Activated CD8-positive, alpha-beta T cell treated with anti-CD3 and anti-CD28 coated beads for 36 hours (primary cell): ENCODE results near the gene PRDX3. TPM values are rescaled to one million over a fixed set of nuclear protein-coding genes. Genes with fewer than 3 reads are reported as not detected.

Experiments used
- ATAC-seq: fragments of 200-7000 bp; cut with Tn5 transposase; one replicate; pipeline ENCODE4 v1.10.0; 2021; ENCODE audit warnings: mild to moderate bottlenecking, moderate library complexity
- CTCF ChIA-PET: fragments of 350-600 bp; sonication (Branson Sonifier 250); formaldehyde crosslinking; loops from one replicate; lab custom pipeline; 2021; ENCODE audit warnings: antibody characterized with exemption; lab: Charles Lee
- POLR2A ChIA-PET: fragments of 350-600 bp; sonication (Branson Sonifier 250); formaldehyde crosslinking; loops from one replicate; lab custom pipeline; 2021; ENCODE audit warnings: antibody characterized with exemption; lab: Charles Lee
- DNase-seq: peaks from one replicate; pipeline ENCODE4 v3.0.0-alpha.2; 2020
- H3K27ac Mint-ChIP-seq: one replicate; pipeline ENCODE4 v1.8.0; 2021; ENCODE audit warnings: mild to moderate bottlenecking, mixed read lengths
- H3K27me3 Mint-ChIP-seq: one replicate; pipeline ENCODE4 v1.8.0; 2021; ENCODE audit warnings: mixed read lengths
- H3K36me3 Mint-ChIP-seq: one replicate; pipeline ENCODE4 v1.8.0; 2021; ENCODE audit warnings: low read depth, mixed read lengths
- H3K4me1 Mint-ChIP-seq: one replicate; pipeline ENCODE4 v1.8.0; 2021; ENCODE audit warnings: low read depth, mixed read lengths
- H3K4me3 Mint-ChIP-seq: one replicate; pipeline ENCODE4 v1.8.0; 2021; ENCODE audit warnings: mild to moderate bottlenecking, moderate library complexity, mixed read lengths
- H3K9me3 Mint-ChIP-seq: one replicate; pipeline ENCODE4 v1.8.0; 2021; ENCODE audit warnings: mixed read lengths
- CTCF ChIP-seq: fragments of 200-600 bp; IDR thresholded peaks from one replicate; pipeline ENCODE4 v1.8.0; 2022; ENCODE audit warnings: antibody characterized with exemption, mild to moderate bottlenecking
- intact Hi-C: fragments of 100-400 bp; cut with micrococcal nuclease; formaldehyde crosslinking; loops from one replicate; pipeline ENCODE4 v1.10.0; 2022
- total RNA-seq, 2 experiments: library from RNA; stranded (reverse); gene quantifications; one replicate each; pipeline ENCODE4 v1.2.3, GENCODE V29; 2021

The PRDX3 gene
- total RNA-seq, 2 experiments from 2014 or later = 198 to 203 TPM

- no peaks in the 10 kb centered on the region for H3K9me3 Mint-ChIP-seq
- intact Hi-C loops = loop anchor here (5.0 kb wide), 1 partner anchor 391 kb away; the partner anchor contains the start of gene TIAL1
- H3K27ac Mint-ChIP-seq = peak overlapping the region; percentile 96
- ChIA-PET CTCF (interaction anchor here (0.5 to 5.5 kb wide), 56 partner anchors 7 to 335 kb away, joined by 3 to 49 read pairs (median 4); no protein-coding TSS in a partner anchor), POLR2A (interaction anchor here (0.5 to 4.2 kb wide), 22 partner anchors 8 to 337 kb away, joined by 3 to 27 read pairs (median 5); partner anchors contain the start of gene RGS10)
- DNase-seq (peak; percentile 72), ATAC-seq (no peak)
- no peak for TF ChIP-seq CTCF
- peaks cover 22% of the 10 kb centered on the region for H3K4me1 Mint-ChIP-seq
- H3K4me3 Mint-ChIP-seq = peak overlapping the region; percentile 75
- no peaks in the 10 kb centered on the region for H3K27me3 Mint-ChIP-seq
- no peaks in the 10 kb centered on the region for H3K36me3 Mint-ChIP-seq
These were observed 27.4 kb upstream of the PRDX3 start for GRCh38 chr10:119205894-119206602.

DNA sequence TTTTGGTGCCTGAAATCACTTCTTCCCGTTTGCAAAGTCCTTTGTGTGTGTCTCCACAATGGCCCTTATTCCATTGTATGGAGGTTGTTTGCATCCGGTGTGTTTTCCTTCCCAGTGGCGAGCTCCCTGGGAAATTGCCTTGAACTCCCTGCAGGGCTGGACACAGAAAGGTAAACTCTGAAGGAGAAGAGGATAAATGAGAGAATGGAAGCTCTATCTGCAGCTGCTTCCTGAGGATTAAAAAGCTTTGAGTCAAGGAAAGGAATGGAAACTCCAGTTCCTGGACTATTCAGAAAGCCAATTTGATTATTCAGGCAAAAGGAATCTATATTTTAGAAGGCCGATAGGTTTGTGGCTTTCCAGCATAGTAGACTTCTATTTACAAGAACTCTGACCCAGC, 24.4 kb upstream of the PRDX3 start:
- DNase-seq = no peak
- H3K9me3 Mint-ChIP-seq = no peaks in the 10 kb centered on the region
- no peak for ATAC-seq
- no peak overlapping the region for H3K27ac Mint-ChIP-seq
- ChIA-PET POLR2A (interaction anchor here (0.7 to 1.6 kb wide), 3 partner anchors 19 to 217 kb away, joined by 3 to 4 read pairs (median 3); no protein-coding TSS in a partner anchor), CTCF (interaction anchor here (0.9 to 1.8 kb wide), 8 partner anchors 8 to 292 kb away, joined by 3 to 15 read pairs (median 3); no protein-coding TSS in a partner anchor)
- no peak overlapping the region for H3K4me3 Mint-ChIP-seq
- intact Hi-C loops = no loop called here
- no peak for TF ChIP-seq CTCF
- no peaks in the 10 kb centered on the region for H3K27me3 Mint-ChIP-seq
- no peaks in the 10 kb centered on the region for H3K36me3 Mint-ChIP-seq
- peaks cover 15% of the 10 kb centered on the region for H3K4me1 Mint-ChIP-seq

DNA sequence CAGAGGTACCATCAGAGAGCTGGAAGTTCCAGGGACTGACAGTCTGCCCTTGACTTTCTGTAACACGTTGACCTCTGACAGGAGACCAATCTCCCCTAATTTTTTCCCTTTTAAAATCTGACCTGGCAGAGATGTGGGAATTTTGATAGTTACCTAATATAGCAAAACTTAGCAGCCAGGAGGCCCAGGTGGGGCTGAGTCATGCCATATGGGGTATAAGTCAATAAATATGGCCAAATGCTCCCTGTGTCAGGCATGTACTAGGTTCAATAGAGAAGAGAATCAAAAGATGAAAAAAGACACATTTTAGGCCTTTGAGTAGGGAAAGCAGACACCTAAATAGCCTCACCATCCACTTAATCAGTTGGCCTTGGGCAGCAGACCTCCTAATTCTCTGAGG, 22.6 kb upstream of the PRDX3 start:
- intact Hi-C loops = no loop called here
- no peaks in the 10 kb centered on the region for H3K9me3 Mint-ChIP-seq
- no peak for DNase-seq
- no peaks in the 10 kb centered on the region for H3K36me3 Mint-ChIP-seq
- H3K4me3 Mint-ChIP-seq = no peak overlapping the region
- ChIA-PET CTCF (interaction anchor here (1.6 to 3.9 kb wide), 4 partner anchors 11 to 243 kb away, joined by 4 to 61 read pairs (median 24); no protein-coding TSS in a partner anchor), POLR2A (interaction anchor here (0.6 to 0.8 kb wide), 2 partner anchors 213 to 244 kb away, joined by 3 to 5 read pairs; no protein-coding TSS in a partner anchor)
- no peak for TF ChIP-seq CTCF
- no peaks in the 10 kb centered on the region for H3K27me3 Mint-ChIP-seq
- no peak overlapping the region for H3K27ac Mint-ChIP-seq
- H3K4me1 Mint-ChIP-seq = peaks cover 17% of the 10 kb centered on the region
- no peak for ATAC-seq

DNA sequence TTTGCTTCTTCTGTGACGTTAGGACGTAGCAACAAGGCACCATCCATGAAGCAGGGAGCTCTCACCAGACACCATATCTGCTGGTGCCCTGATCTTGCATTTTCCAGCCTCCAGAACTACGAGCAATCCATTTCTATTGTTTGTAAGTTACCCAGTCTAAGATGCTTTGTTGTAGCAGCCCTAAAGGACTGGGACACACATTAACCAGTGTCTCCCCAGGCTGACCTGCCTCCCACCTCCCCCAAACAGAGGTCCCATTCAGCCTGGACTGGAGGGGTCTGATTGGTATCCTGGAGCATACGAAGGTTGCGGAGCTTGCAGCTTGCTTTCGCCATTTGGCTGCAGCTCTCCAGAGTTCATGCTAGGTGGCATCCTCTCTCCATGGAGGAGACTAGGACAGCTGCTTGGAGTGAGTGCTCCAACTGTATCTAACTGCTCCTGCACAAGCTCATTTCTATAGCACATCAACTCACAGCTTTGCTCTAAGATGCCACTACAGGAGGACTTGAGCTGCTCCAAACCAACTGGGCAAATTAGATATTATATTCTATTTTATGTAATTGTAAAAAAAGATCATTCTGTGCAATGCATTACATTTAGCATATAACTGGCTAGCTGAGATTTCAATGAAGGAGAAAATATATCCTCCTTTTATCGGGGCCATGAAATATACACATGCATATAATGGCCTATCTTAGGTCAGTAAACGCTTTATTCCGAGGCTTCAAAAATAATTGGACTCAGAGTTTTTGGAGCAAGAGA, 20.8 kb upstream of the PRDX3 start:
- no peak overlapping the region for H3K4me3 Mint-ChIP-seq
- intact Hi-C loops = loop anchor here (2.0 kb wide), 1 partner anchor 217 kb away; no protein-coding TSS in a partner anchor
- ChIA-PET POLR2A (interaction anchor here (1.3 to 1.9 kb wide), 2 partner anchors 7 to 9 kb away, joined by 5 read pairs; partner anchors contain the start of gene GRK5), CTCF (interaction anchor here (0.6 to 3.9 kb wide), 44 partner anchors 9 to 393 kb away, joined by 3 to 61 read pairs (median 4); partner anchors contain the start of genes GRK5 and RGS10)
- peak; percentile 48 for TF ChIP-seq CTCF
- no peaks in the 10 kb centered on the region for H3K9me3 Mint-ChIP-seq
- no peaks in the 10 kb centered on the region for H3K27me3 Mint-ChIP-seq
- H3K27ac Mint-ChIP-seq = no peak overlapping the region
- ATAC-seq = peak; percentile 79
- H3K4me1 Mint-ChIP-seq = peaks cover 13% of the 10 kb centered on the region
- H3K36me3 Mint-ChIP-seq = no peaks in the 10 kb centered on the region
- peak; percentile 58 for DNase-seq
